ENCODE measurements around the gene PHLDA1.

DNA sequence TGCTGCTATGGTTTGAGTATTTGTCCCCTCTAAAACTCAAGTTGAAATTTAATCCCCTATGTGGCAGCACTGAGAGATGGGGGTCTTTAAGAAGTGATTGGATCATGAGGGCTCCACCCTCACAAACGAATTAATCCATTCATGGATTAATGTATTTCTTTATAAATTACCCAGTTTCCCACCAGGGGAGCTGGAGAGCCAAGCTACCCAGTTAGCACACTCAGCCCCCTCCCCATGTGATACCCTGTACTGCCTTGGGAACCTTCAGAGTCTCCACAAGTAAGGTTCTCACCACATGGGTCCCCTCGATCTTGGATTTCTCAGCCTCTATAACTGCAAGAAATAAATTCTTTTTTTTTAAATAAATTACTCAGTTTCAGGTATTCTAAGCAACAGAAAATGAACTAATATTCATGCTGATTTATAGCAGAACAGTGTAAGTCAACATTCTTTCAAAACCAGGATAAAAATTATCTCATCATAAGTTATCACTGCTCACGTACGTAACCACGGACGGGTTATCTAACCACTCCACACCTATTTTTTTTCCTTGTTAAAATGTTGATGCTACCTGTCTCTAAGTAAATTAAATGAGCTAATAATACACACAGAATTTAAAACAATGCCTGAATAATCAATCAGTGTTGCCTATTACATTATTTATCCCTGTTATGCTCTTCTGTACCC is 49.3 kb upstream of the PHLDA1 start:
- TF ChIP-seq, protein P1, sequence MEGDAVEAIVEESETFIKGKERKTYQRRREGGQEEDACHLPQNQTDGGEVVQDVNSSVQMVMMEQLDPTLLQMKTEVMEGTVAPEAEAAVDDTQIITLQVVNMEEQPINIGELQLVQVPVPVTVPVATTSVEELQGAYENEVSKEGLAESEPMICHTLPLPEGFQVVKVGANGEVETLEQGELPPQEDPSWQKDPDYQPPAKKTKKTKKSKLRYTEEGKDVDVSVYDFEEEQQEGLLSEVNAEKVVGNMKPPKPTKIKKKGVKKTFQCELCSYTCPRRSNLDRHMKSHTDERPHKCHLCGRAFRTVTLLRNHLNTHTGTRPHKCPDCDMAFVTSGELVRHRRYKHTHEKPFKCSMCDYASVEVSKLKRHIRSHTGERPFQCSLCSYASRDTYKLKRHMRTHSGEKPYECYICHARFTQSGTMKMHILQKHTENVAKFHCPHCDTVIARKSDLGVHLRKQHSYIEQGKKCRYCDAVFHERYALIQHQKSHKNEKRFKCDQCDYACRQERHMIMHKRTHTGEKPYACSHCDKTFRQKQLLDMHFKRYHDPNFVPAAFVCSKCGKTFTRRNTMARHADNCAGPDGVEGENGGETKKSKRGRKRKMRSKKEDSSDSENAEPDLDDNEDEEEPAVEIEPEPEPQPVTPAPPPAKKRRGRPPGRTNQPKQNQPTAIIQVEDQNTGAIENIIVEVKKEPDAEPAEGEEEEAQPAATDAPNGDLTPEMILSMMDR (conservative IDR thresholded peaks at IDR 0.05; ENCODE audit: low read length), result peak; percentile 69
- no peak for TF ChIP-seq EZH2phosphoT487 (IDR thresholded peaks at IDR 0.05; ENCODE audit: borderline replicate concordance, low read depth, low read length)
